OCI-M1 (cell line): ENCODE data around the gene DNAJC6.
"Not testable (repeated sequence)": the region's sequence is repeated elsewhere in the genome, so short reads cannot be mapped to it uniquely, and the experiment has no call there.

ENCODE experiments used
- DNase-seq: peaks from one replicate; lab custom pipeline; 2025; lab: John Stamatoyannopoulos, UW

DNAJC6 gene

DNA sequence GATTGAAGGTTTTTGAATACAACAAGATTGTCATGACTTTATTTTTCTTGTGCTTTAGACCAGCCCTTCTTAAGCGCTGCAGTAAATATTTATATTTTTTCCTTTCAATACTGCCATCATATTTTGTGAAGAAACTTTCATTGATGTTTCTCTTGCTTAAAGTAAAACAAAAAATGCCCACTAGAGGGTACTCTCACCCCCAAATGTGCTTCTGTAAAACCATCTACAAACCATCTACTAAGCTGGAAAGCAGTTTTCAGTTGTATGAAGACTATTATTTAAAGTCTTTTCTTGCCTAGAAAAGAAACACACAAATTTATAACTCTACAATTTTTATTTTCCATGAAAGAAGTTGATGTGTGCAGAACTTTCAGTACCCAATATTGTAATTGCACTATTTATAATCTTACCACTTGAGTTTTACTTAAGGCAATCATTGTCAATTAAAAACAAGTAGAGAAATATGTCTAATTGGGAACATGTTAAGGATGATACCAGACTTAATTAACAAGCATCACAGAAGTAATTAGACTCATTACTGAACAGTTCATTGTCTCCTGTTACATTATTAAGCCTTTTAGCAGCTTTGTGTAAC, 121.9 kb downstream of the DNAJC6 start:
- peak; percentile 80 for DNase-seq

DNA sequence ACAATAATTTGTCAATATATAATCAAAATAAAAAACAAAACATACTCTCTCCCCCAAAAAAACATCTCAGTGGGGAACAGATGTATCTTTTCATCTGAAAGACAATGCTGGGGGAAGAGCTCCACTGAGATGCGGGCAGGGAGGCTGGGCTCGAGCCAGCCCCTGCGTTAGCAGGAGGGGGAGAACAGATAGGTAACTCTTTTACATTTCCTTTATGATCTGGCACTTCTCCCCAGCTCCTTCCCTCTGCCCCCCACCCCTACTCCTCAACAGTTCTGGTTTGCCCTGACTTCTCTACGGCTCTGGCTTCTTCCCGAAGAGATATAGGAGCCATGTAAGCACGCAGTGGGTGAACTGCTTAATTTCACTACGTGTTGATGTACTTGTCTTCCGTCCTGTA, 123.6 kb downstream of the DNAJC6 start:
- no peak for DNase-seq

DNA sequence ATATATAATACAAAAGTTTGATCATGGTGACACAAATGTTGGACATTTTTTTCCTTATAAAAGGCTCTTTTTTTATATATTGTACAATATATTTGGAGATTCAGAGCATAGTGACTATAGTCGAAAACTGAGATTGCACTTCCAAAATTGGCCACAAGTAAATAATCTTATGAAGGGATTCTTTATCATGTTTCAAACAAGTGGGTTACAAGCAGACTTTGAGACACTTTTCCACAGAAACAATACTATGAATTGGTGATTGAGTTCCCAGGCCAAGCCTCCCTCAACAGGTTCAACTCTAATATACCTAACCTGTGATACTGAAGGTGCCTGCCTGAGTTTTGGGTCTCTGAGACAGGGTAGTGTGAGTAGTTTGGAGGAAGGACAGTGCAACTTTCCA, 124.9 kb downstream of the DNAJC6 start:
- DNase-seq: no peak

DNA sequence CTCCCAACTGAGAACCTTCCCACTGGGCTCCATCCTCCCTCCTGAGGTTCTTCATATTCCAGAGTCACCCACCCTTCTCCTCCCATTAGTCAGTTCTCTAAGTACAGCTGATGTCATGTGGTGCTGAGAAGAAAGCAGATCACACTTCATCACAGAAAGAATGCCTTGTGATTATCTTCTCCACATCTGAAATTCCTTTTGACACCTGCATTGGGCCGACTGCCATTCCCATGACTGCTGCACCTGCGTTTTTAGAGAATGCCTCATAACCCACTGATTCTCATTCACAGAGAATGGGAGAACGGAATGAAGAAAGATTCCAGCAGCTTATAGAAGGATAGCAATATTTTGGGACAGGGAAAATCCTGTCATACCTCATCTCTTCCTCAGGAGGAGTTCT, 125.4 kb downstream of the DNAJC6 start:
- DNase-seq: no peak

DNA sequence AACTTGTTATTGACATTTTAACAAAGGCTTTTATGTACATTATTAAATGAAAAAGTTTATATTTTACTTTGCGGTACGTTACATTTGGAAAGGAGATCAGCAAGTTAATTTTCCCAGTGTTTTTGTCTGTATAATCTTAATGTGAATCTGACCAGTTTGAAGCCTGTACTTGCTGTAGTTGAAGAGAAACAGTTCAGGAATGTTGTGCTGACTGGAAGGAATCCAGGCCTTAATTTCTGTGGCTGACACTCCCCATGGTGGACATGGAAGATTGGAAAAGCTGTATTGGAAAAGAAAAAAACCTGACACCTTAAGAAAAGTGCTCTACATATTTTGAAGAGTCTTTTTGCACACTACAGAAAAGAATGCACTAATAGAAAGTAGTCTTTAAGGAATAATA, 126.6 kb downstream of the DNAJC6 start:
- no peak for DNase-seq

DNA sequence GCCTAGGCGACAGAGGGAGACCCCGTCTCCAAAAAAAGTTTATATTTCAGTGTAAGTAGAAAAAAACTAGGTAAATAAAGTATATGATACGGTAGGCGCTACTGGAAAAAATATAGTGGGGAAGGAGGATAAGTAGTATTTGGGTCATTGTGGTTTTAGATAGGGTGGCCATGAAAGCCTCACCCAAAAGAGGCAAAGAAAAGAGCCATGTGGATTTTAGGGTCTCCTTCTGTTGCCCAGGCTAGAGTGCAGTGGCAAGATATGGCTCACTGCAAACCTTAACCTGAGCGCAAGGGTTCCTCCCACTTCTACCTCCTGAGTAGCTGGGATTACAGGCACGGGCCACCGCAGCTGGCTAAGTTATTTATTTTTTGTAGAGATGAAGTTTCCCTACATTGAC, 128.3 kb downstream of the DNAJC6 start:
- no peak for DNase-seq

DNA sequence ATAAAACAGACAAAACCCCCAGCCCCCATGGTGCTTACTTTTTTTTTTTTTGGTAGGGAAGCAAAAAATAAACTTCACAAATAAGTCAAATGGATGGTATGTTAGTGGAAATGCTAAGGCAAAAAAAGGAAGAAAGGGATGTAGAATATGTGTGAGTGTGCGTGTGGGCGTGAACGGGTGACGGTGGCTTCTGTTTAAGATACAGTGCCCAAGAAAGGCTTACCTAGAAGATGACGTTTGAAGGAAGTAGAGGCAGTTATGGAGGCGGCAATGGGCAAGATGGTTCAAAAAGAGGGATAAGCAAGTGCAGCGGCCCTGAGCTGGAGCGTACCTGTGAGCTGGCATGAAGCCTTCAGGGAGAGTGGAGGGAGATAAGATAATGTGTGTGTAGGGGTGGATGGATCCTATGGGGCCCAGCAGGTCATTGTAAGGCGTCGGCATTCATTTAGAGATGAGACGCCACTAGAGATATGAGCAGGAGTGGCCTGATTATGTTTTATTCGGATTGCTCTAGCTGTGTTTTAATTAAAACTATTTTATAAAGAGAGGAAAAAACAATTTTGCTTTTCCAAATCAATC, 131.1 kb downstream of the DNAJC6 start:
- DNase-seq: no peak

DNA sequence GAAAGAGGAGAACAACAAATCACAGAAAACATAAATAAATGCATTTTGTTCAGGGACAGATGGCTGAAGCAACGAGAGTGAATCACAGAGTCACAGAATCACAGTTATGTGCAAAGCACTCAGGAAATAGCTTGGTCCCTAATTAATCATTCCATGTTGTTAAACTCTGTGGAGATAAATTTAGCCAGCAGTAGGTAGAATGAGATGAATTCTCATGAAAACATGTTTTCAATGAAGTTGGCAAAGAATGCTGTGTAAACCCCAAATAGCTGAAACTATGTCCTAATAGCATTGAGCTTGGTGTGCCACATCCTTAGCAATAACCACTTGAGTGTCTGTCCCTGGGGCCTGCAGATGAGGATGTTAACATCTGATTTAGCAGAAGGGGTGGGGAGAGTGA, 131.6 kb downstream of the DNAJC6 start:
- DNase-seq: no peak

DNA sequence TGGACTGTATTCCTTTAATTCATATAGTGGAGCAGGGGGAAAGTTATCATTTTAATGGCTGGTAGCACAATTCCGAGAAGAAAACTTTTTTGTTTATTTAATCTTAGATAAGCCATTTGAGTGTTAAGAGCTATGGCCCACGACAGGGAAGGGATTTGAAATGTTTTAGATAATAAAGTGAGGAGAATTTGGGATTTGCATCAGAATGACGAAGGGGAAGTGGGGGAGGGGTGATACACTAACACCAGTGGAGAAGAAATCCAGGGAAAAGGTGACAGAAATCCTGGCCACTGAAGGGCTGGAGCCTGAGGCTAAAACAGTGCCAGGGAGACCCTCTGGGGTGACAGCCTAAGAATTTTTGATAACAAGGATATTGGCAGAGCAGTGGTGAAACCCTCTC, 132.1 kb downstream of the DNAJC6 start:
- DNase-seq: no peak

DNA sequence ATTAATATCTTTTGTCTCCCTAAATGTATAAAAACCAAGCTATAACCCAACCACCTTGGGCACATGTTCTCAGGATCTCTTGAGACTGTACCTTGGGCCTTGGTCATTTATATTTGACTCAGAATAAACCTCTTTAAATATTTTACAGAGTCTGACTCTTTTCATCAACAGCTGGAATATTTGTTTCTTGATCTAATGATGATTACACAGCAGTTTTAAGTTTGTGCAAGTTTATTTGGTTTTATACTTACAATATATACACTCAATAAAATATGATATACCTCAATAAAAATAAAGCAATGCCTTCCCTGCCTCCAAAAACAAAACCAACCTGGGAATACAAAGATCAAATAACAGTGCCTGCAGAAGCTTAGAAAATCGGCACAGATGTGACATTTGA, 133.1 kb downstream of the DNAJC6 start:
- DNase-seq: no peak

DNA sequence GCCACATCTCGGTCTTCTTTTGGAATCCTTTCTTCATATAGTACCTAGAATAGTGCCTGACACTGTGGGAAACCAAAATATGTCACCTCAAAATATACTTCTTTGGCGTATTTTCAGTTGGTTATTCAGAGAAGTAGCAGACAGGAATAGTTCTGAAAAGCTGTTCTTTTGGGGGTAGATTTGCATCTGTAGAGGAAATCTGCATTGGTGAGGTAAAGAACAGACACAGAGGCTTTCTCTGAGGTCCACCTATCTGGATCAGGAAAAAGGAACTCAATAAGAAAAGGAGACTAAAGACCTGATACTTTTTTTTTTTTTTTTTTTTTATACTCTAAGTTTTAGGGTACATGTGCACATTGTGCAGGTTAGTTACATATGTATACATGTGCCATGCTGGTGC, 134.3 kb downstream of the DNAJC6 start:
- DNase-seq: no peak

DNA sequence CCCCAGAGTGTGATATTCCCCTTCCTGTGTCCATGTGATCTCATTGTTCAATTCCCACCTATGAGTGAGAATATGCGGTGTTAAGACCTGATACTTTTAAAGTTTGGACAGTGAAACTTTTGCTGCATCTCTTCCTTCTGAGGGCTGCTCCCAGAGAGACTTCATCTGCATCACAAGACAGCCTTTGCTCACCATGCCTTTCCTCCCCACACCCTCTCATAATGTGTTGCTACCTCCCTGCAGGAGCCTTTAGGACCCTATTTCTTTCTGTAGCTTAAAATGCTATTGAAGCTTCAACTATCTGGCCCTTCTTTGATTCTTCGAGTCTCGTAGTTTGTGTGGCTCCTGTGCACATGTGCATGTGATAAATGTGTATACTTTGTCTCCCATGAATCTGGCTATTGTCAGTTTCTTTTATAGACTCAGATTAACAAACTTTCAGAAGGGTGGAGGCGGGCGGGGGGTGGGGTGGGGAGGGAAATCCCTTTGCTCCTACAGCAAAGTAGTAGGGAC, 134.8 kb downstream of the DNAJC6 start:
- DNase-seq: no peak

DNA sequence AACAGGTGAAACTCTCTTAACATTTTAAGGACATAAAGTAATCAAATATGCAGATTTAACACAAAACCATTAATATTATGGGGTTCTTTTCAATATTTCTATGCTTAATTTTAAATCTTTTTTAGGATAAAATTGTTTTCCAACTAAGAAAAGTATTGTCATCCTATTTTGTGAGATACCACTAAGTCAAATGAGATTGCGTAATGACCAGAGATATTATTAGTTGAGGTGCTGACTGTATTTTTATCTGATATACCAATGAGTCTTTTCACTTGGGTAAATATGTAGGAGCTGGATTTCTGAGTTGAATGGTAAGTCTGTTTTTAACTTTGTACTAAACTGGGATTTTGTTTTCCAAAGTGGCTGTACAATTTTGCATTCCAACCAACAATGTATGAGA, 136.5 kb downstream of the DNAJC6 start:
- no peak for DNase-seq

DNA sequence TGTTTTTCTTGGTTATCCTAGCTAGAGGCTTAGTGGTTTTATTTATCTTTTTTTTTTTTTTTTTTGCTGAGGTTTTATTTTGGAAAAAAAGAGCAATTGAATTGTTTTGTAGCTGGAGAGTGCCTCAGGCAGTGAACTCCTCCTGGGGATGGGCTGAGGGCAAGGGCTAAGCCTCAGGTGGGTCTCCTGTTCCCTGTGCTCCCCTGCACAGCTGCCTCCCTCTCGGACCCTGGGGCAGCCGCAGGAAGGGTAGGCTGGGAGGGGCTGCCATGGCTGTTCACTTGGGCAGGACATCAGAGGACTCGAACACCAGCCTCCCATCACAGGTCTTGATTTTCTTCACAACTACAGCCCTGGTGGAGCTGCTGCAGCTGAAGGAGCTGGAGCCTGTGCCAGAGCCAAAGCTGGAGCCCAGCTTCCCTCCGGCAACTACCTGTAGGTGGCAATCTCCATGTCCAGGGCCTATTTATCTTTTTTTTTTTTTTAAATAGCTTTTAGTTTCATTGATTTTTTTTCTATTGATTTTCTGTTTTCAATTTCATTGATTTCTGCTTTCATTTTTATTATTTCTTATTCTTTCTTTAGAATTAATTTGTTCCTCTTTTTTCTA, 140.0 kb downstream of the DNAJC6 start:
- no peak for DNase-seq

DNA sequence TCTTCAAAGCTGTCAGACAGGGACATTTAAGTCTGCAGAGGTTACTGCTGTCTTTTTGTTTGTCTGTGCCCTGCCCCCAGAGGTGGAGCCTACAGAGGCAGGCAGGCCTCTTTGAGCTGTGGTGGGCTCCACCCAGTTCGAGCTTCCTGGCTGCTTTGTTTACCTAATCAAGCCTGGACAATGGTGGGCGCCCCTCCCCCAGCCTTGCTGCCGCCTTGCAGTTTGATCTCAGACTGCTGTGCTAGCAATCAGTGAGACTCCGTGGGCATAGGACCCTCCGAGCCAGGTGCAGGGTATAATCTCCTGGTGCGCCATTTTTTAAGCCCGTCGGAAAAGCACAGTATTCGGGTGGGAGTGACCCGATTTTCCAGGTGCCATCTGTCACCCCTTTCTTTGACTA, 146.3 kb downstream of the DNAJC6 start:
- not testable (repeated sequence) for DNase-seq

DNA sequence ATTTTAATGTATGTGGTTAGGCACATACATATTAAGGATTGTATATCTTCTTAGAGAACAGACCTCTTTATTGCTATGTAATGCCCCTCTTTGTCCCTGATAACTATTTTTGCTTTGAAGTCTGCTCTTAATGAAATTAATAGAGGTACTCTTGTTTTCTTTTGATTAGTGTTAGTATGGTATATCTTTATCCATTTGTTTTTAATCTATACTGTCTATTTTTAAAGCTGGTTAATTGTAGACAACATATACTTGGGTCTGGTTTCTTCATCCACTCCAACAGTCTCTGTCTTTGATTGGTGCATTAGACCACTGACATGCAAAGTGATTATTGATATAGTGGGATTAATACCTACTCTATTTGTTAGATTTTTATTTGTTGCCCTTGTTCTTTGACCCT, 147.1 kb downstream of the DNAJC6 start:
- DNase-seq: no peak

DNA sequence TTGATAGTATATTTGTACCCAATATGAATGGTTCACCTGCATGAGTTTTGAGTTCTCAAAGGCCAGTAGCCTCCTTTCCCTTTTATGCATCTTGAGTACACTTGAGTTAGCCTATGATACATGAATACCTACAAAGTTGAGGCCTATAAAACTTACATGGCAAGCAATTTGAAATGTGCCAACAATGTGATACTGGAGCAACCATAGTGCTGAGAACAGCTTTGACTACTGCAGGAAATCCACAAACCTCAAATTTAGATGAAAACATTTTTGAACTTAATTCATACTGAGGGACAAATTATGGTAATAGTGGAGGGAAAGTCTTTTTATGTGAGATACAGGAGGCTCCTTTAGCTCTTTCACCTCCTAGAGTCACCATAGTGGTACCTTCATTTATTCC, 148.5 kb downstream of the DNAJC6 start:
- DNase-seq: no peak

DNA sequence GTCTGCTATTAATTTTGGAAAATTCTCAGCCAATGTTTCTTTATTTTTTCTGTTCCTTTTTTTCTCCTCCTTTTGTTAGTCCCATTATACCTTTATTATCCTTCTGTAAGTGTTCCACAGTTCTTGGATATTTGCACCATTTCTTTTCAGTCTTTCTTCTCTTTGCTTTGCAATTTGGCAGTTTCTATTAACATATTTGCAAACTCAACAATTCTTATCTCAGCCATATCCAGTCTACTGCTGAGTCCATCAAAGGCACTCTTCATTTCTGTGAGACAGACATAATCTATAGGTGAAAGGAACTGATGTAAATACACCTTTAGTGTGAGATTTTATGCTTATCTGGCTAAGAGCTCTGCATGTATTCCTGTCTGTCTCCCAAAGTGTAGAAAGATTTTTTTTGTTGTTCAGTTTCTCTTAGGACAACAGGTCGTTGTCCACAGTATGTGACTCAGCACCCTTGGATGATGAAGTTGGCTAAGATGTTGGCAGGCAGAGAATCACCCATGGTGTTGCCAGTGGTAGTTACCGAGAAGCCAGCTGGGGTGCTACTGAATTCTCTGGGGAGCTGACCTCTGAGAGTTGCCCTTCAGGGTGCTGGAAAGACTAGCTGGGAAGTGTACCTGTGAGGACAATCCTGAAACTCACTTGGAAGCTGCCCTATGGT, 149.5 kb downstream of the DNAJC6 start:
- DNase-seq: no peak

DNA sequence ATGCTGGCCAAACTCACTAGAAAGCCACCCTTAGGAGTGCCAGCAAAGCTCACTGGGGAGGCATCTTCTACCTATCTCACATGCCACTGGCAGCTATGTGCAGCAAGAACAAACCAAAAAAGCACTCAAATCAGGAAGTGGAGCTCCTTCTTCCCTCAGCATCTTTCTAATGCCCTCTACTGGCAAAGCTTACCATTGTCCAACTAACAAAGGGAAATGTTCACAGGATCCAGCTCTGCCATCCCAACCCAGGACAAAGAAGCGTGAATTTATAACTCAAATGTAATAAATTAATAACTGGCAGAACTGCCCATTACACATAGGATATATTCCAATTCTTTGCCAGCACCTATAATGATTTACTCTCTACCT, 150.0 kb downstream of the DNAJC6 start:
- peak; percentile 79 for DNase-seq
